H1 (cell line): ENCODE measurements around the gene DVL2. TPM values are rescaled to one million over a fixed set of nuclear protein-coding genes. Genes with fewer than 3 reads are reported as not detected.

Experiments
- CTCF ChIA-PET: fragments of 300-600 bp; sonication (Branson Sonifier 250); formaldehyde crosslinking; loops from one replicate; lab custom pipeline; 2021; ENCODE audit not compliant: partially characterized antibody; lab: Charles Lee
- POLR2A ChIA-PET: fragments of 300-600 bp; sonication (Branson Sonifier 250); formaldehyde crosslinking; loops from one replicate; lab custom pipeline; 2021; ENCODE audit warnings: inconsistent platforms; ENCODE audit not compliant: partially characterized antibody; lab: Charles Lee
- DNase-seq, 2 experiments: peaks; one replicate each; pipeline versions ENCODE4 v3.0.0 to v3.0.0-alpha.2; 2010 to 2022; ENCODE audit warnings: low spot score in 2 of 2, low read depth in 1 of 2, mixed read lengths in 1 of 2
- FAIRE-seq: peaks from 2 replicates; lab custom pipeline; 2011; peaks lifted over from hg19 to GRCh38; lab: Jason Lieb, UNC
- H2AFZ ChIP-seq: 2 replicates; pipeline ENCODE4 v1.8.1; 2012; ENCODE audit warnings: low read length, inconsistent platforms
- H2AK5ac ChIP-seq: 2 replicates; pipeline ENCODE4 v1.6.1; 2013; ENCODE audit warnings: low read depth, low read length
- H2BK120ac ChIP-seq: replicated peaks from 2 replicates; pipeline ENCODE3; 2013; ENCODE audit warnings: low read depth, low read length, inconsistent platforms
- H2BK12ac ChIP-seq: 2 replicates; pipeline ENCODE4 v1.6.1; 2013; ENCODE audit warnings: low read depth, low read length
- H2BK15ac ChIP-seq: 2 replicates; pipeline ENCODE4 v1.6.1; 2013; ENCODE audit warnings: low read length
- H2BK20ac ChIP-seq: 2 replicates; pipeline ENCODE4 v1.6.1; 2013; ENCODE audit warnings: low read length
- H2BK5ac ChIP-seq: 2 replicates; pipeline ENCODE4 v1.6.1; 2013; ENCODE audit warnings: low read depth, low read length
- H3K14ac ChIP-seq: 2 replicates; pipeline ENCODE4 v1.6.1; 2013; ENCODE audit warnings: inconsistent platforms; ENCODE audit not compliant: insufficient read length
- H3K18ac ChIP-seq: 2 replicates; pipeline ENCODE4 v1.6.1; 2013; ENCODE audit warnings: low read length; ENCODE audit errors: extremely low read depth
- H3K23ac ChIP-seq: 2 replicates; pipeline ENCODE4 v1.6.1; 2013; ENCODE audit warnings: inconsistent platforms; ENCODE audit not compliant: insufficient read length
- H3K23me2 ChIP-seq: 2 replicates; pipeline ENCODE4 v1.6.1; 2013; ENCODE audit warnings: low read depth, low read length
- H3K27ac ChIP-seq: 2 replicates; pipeline ENCODE4 v1.6.1; 2011; ENCODE audit warnings: low read depth, low read length, inconsistent platforms
- H3K27me3 ChIP-seq, 4 experiments: replicated peaks in 1 of 4; 1 replicate in 1 of 4; 2 replicates in 3 of 4; pipeline versions ENCODE4 v1.6.1 to v1.8.1; 2011 to 2013; ENCODE audit warnings: low read length in 3 of 4, mild to moderate bottlenecking in 3 of 4, inconsistent platforms in 2 of 4, mixed read lengths in 2 of 4, moderate library complexity in 1 of 4; ENCODE audit not compliant: control insufficient read depth in 3 of 4, insufficient read depth in 3 of 4; ENCODE audit errors: extremely low read depth in 1 of 4
- H3K36me3 ChIP-seq, 4 experiments: 2 replicates each; pipeline versions ENCODE4 v1.6.1 to v1.8.1; 2011 to 2013; ENCODE audit warnings: mild to moderate bottlenecking in 4 of 4, low read length in 3 of 4, moderate library complexity in 2 of 4, control low read depth in 1 of 4, inconsistent platforms in 1 of 4; ENCODE audit not compliant: insufficient read depth in 4 of 4, control insufficient read depth in 2 of 4
- H3K4ac ChIP-seq: replicated peaks from 2 replicates; pipeline ENCODE3; 2013; ENCODE audit warnings: low read length, low read depth, mixed read lengths, inconsistent platforms; ENCODE audit not compliant: insufficient read length
- H3K4me1 ChIP-seq, 4 experiments: replicated peaks in 1 of 4; 1 replicate in 1 of 4; 2 replicates in 3 of 4; pipeline versions ENCODE4 v1.6.1 to v1.8.1; 2011 to 2013; ENCODE audit warnings: low read length in 3 of 4, inconsistent platforms in 2 of 4, mixed read lengths in 1 of 4; ENCODE audit not compliant: insufficient read depth in 4 of 4, control insufficient read depth in 3 of 4
- H3K4me2 ChIP-seq, 2 experiments: 2 replicates each; pipeline versions ENCODE4 v1.6.1 to v1.8.1; 2011 to 2013; ENCODE audit warnings: low read depth in 2 of 2, low read length in 2 of 2, control low read depth in 1 of 2, inconsistent platforms in 1 of 2, mild to moderate bottlenecking in 1 of 2; ENCODE audit not compliant: insufficient read depth in 1 of 2
- H3K4me3 ChIP-seq, 4 experiments: fragments of 200-600, 300-600 bp in 1 of 4; sonication (generic), shearing (Covaris generic), sonication (Bioruptor Twin) in 1 of 4; 2 replicates each; pipeline versions ENCODE4 v1.5.1 to v1.8.1; 2011 to 2016; ENCODE audit warnings: low read length in 4 of 4, low read depth in 3 of 4, control low read depth in 2 of 4, inconsistent platforms in 2 of 4, mild to moderate bottlenecking in 2 of 4, mixed read lengths in 1 of 4, moderate library complexity in 1 of 4; ENCODE audit not compliant: insufficient read depth in 2 of 4; ENCODE audit errors: extremely low read depth in 1 of 4
- H3K56ac ChIP-seq: replicated peaks from 2 replicates; pipeline ENCODE3; 2013; ENCODE audit warnings: low read depth, mild to moderate bottlenecking, mixed read lengths, low read length, inconsistent platforms; ENCODE audit not compliant: insufficient read length
- H3K79me1 ChIP-seq: 2 replicates; pipeline ENCODE4 v1.6.1; 2013; ENCODE audit warnings: low read depth, low read length, control low read depth
- H3K79me2 ChIP-seq, 2 experiments: 2 replicates each; pipeline versions ENCODE4 v1.6.1 to v1.8.1; 2012 to 2013; ENCODE audit warnings: low read length in 2 of 2, mild to moderate bottlenecking in 2 of 2, inconsistent platforms in 1 of 2; ENCODE audit not compliant: insufficient read depth in 2 of 2, control insufficient read depth in 1 of 2
- H3K9ac ChIP-seq, 4 experiments: replicated peaks in 1 of 4; 1 replicate in 1 of 4; 2 replicates in 3 of 4; pipeline versions ENCODE4 v1.6.1 to v1.8.1; 2011 to 2013; ENCODE audit warnings: low read depth in 3 of 4, low read length in 3 of 4, control low read depth in 2 of 4, mild to moderate bottlenecking in 2 of 4, moderate library complexity in 2 of 4, inconsistent platforms in 1 of 4; ENCODE audit errors: extremely low read depth in 1 of 4
- H3K9me3 ChIP-seq, 2 experiments: 2 replicates each; pipeline versions ENCODE4 v1.6.1 to v1.8.1; 2012 to 2013; ENCODE audit warnings: mild to moderate bottlenecking in 2 of 2, moderate library complexity in 2 of 2, control low read depth in 1 of 2, inconsistent platforms in 1 of 2, low read depth in 1 of 2, low read length in 1 of 2, mixed read lengths in 1 of 2; ENCODE audit not compliant: insufficient read depth in 2 of 2
- H4K20me1 ChIP-seq, 2 experiments: replicated peaks in 1 of 2; 2 replicates each; pipeline versions ENCODE3 to v1.8.1; 2011 to 2013; ENCODE audit warnings: inconsistent platforms in 2 of 2, low read length in 2 of 2, mild to moderate bottlenecking in 1 of 2; ENCODE audit not compliant: insufficient read depth in 2 of 2, control insufficient read depth in 1 of 2
- H4K5ac ChIP-seq: 2 replicates; pipeline ENCODE4 v1.6.1; 2013; ENCODE audit warnings: low read length, low read depth, mixed read lengths, inconsistent platforms; ENCODE audit not compliant: insufficient read length
- H4K8ac ChIP-seq: 2 replicates; pipeline ENCODE4 v1.8.0; 2013; ENCODE audit warnings: mild to moderate bottlenecking, moderate library complexity, low read length, inconsistent platforms; ENCODE audit not compliant: insufficient read depth; ENCODE audit errors: extremely low read depth
- H4K91ac ChIP-seq: replicated peaks from 2 replicates; pipeline ENCODE3; 2013; ENCODE audit warnings: low read length, mixed read lengths, inconsistent platforms; ENCODE audit not compliant: insufficient read length
- ASH2L ChIP-seq: fragments of 200-600, 300-600 bp; sonication (generic); IDR thresholded peaks from one replicate; pipeline ENCODE4 v1.7.1; 2017; ENCODE audit warnings: low read length
- EP300 ChIP-seq, 2 experiments: IDR thresholded peaks; 1 replicate in 1 of 2; 2 replicates in 1 of 2; pipeline ENCODE4 v1.6.1; 2011 to 2012; ENCODE audit warnings: low read depth in 2 of 2, low read length in 2 of 2, mild to moderate bottlenecking in 2 of 2, borderline replicate concordance in 1 of 2, inconsistent platforms in 1 of 2, moderate library complexity in 1 of 2
- FOSL1 ChIP-seq: IDR thresholded peaks from 2 replicates; pipeline ENCODE4 v1.6.1; 2011; ENCODE audit warnings: mild to moderate bottlenecking, low read depth, low read length, moderate library complexity; ENCODE audit not compliant: insufficient read depth
- RXRA ChIP-seq: IDR thresholded peaks from 2 replicates; pipeline ENCODE4 v1.6.1; 2011; ENCODE audit warnings: low read depth, mild to moderate bottlenecking, low read length, moderate library complexity; ENCODE audit not compliant: insufficient read depth
- SP1 ChIP-seq: IDR thresholded peaks from 2 replicates; pipeline ENCODE4 v1.6.1; 2011; ENCODE audit warnings: low read depth, low read length
- TCF12 ChIP-seq: IDR thresholded peaks from 2 replicates; pipeline ENCODE4 v1.6.1; 2011; ENCODE audit warnings: low read depth, mild to moderate bottlenecking, low read length
- ZNF274 ChIP-seq: IDR thresholded peaks from 2 replicates; pipeline ENCODE4 v1.7.0; 2012; ENCODE audit warnings: low read length, borderline replicate concordance; ENCODE audit errors: extremely low read depth
- WGBS, 2 experiments: shearing (Covaris generic) in 1 of 2; methylation state at CpG; one replicate each; pipeline versions ENCODE4 v1.1.6 to v1.1.7; 2013 to 2015; ENCODE audit warnings: low lambda C conversion rate in 2 of 2, mixed read lengths in 2 of 2, inconsistent platforms in 1 of 2, low coverage in 1 of 2, missing lambda C conversion rate in 1 of 2; ENCODE audit not compliant: insufficient replicate concordance in 2 of 2, insufficient coverage in 1 of 2, insufficient read length in 1 of 2; ENCODE audit errors: extremely low coverage in 1 of 2, missing lambda C conversion rate in 1 of 2; 5-methylcytosine and 5-hydroxymethylcytosine counted together
- polyA plus RNA-seq, 7 experiments: library from polyadenylated mRNA; depleted of rRNA in 3 of 7; stranded (reverse) in 5 of 7; unstranded in 2 of 7; fragments of >200 nt in 5 of 7; fragments of 200-250 nt in 2 of 7; gene quantifications; 1 replicate in 5 of 7; 2 replicates in 1 of 7; 4 replicates in 1 of 7; pipeline versions ENCODE4 v1.2.1 to v1.2.3, GENCODE V29; 2011 to 2013; ENCODE audit warnings: missing spikeins in 2 of 7, mixed read lengths in 2 of 7
- total RNA-seq: library from RNA; stranded (reverse); fragmentation: NEBNext Ultra II Directional; extraction: Animal tissue kit (Norgen Biotek cat#: 25700); gene quantifications from 2 replicates; pipeline ENCODE4 v1.2.1, GENCODE V29; 2021
- TF ChIP-seq, protein P1 (sequence below): IDR thresholded peaks from 2 replicates; pipeline ENCODE4 v1.6.1; 2011; ENCODE audit warnings: low read depth, mild to moderate bottlenecking, low read length; ENCODE audit not compliant: insufficient read depth
- TF ChIP-seq, protein P2 (sequence below): IDR thresholded peaks from 2 replicates; pipeline ENCODE4 v1.6.1; 2012; ENCODE audit warnings: inconsistent platforms

Gene DVL2
- total and polyA plus RNA-seq, 2 of the 8 experiments (the other 6 are each of a cell fraction or from before 2014, with no cell fraction given): 19.0 to 59.6 TPM

DNA sequence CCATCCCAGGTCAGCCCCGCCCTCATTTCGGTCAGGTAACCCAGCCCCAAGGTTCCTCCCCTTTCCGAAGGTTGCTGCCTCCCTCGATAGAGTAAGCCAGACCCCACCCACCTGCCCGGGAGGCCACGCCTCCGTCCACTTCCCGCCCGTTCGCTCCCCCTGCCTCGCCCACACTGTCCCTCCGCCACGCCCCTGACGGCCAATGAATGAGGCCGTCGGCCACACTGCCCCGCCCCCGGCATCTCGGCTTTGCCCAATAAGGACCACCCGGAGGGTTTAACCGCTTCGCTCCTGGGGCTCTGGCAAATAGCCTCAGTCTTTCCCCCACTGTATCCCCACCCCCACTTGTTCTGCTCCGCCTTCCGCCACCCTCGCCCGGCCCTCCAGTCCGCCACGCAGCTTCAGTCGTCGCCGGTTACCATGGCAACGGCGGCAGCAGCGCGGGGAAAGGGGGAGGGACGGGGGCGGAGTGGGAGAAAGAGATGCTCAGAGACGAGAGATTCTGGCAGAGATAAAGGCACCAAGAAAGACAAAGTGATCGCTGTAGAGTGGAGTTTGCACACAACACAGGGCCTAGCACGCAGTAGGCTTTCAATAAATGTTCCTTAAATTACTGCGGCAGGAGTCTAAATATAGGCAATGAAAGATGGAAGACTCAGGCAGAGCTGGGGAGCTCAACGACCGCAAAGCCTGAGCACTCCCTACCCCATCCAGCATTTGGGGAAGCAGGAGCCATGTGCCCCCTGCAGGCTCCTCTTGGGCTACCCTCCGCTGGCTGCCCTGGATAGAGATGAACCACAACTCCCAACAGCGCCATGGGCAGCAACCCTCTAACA, 19.8 kb downstream of the DVL2 start:
- no peaks in the 10 kb centered on the region for H3K27me3 ChIP-seq
- no peak overlapping the region for H3K56ac ChIP-seq
- 0 out of 2 replicates have a peak overlapping the region, but pooled peaks have one; percentile 39 for H2BK12ac ChIP-seq
- H4K20me1 ChIP-seq: no peaks in the 10 kb centered on the region
- H3K4me2 ChIP-seq: peak overlapping the region; percentile 69 to 87
- ChIA-PET POLR2A (interaction anchor here (0.7 to 3.7 kb wide), 22 partner anchors 9 to 190 kb away, joined by 3 to 22 read pairs (median 4); partner anchors contain the start of genes CLDN7, CTDNEP1, DVL2 and ELP5), CTCF (interaction anchor here (0.6 to 2.1 kb wide), 17 partner anchors 11 to 478 kb away, joined by 3 to 16 read pairs (median 3); partner anchors contain the start of genes DVL2, GABARAP, PHF23 and SLC16A11)
- no peak overlapping the region for H4K8ac ChIP-seq
- H2AFZ ChIP-seq: no peak overlapping the region
- no peak overlapping the region for H3K14ac ChIP-seq
- no peak overlapping the region for H4K5ac ChIP-seq
- H3K36me3 ChIP-seq: no peaks in the 10 kb centered on the region
- H2BK5ac ChIP-seq: peak overlapping the region; percentile 82; the same call in 1 of the 2 replicates
- H3K79me2 ChIP-seq: peaks cover 0 to 45% of the 10 kb centered on the region in 2 experiments; a peak in 2 of 4 replicates
- H2BK15ac ChIP-seq: 0 out of 2 replicates have a peak overlapping the region, but pooled peaks have one; percentile 2
- peak; percentile 99 to 100 for DNase-seq
- H3K79me1 ChIP-seq: peaks cover 3% of the 10 kb centered on the region; the same call in 1 of the 2 replicates
- no peak overlapping the region for H3K23ac ChIP-seq
- H2BK120ac ChIP-seq: no peak overlapping the region
- peaks cover 9 to 45% (median 28%) of the 10 kb centered on the region in 4 experiments for H3K4me1 ChIP-seq
- H3K18ac ChIP-seq: peak overlapping the region; percentile 53
- FAIRE-seq: peak; percentile 90
- WGBS, 2 experiments: 3% methylated on average over 41 of the region's 45 CpGs; no CpG with 5 or more reads in 1 of the 2 experiments
- peak overlapping the region in 3 of 4 experiments; percentile 35 to 71 (median 66); a peak in 5 of 7 replicates for H3K9ac ChIP-seq
- H3K4ac ChIP-seq: no peak overlapping the region
- no peak overlapping the region for H4K91ac ChIP-seq
- H2AK5ac ChIP-seq: no peak overlapping the region
- H2BK20ac ChIP-seq: no peak overlapping the region
- peak overlapping the region; percentile 44 to 68 (median 50); a peak in 7 of 8 replicates for H3K4me3 ChIP-seq
- no peaks in the 10 kb centered on the region for H3K9me3 ChIP-seq
- H3K23me2 ChIP-seq: peaks cover 26% of the 10 kb centered on the region; the same call in 1 of the 2 replicates
- peak overlapping the region; percentile 86 for H3K27ac ChIP-seq
- TF ChIP-seq TCF12 (no peak), SP1 (peak; percentile 83; the same call in 1 of the 2 replicates), EP300 (IDR thresholded peaks at IDR 0.05; ENCODE audit: borderline replicate concordance in 1 of 2, low read depth in 2 of 2, low read length in 2 of 2) (peak in 1 of 2 experiments; percentile 7; a peak in 1 of 3 replicates), FOSL1 (no peak), ZNF274 (no peak), ASH2L (peak; percentile 24), RXRA (no peak)
- TF ChIP-seq, protein P1, sequence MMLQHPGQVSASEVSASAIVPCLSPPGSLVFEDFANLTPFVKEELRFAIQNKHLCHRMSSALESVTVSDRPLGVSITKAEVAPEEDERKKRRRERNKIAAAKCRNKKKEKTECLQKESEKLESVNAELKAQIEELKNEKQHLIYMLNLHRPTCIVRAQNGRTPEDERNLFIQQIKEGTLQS: 0 out of 2 replicates have a peak, but pooled peaks have one; percentile 37
- TF ChIP-seq, protein P2, sequence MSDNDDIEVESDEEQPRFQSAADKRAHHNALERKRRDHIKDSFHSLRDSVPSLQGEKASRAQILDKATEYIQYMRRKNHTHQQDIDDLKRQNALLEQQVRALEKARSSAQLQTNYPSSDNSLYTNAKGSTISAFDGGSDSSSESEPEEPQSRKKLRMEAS: peak; percentile 65
